K562 (cell line): ENCODE data around the gene DPEP2NB. TPM values are rescaled to one million over a fixed set of nuclear protein-coding genes. Genes with fewer than 3 reads are reported as not detected.

Experiments
- ATF7 ChIP-seq: fragments of 450-650 bp; IDR thresholded peaks from 2 replicates; pipeline ENCODE4 v1.7.1; 2014; ENCODE audit warnings: mild to moderate bottlenecking, moderate library complexity
- ESRRA ChIP-seq: fragments of 450-650 bp; IDR thresholded peaks from 2 replicates; pipeline ENCODE4 v1.6.1; 2014; ENCODE audit warnings: low read depth, mild to moderate bottlenecking, moderate library complexity, borderline replicate concordance
- GTF2F1 ChIP-seq: IDR thresholded peaks from 2 replicates; pipeline ENCODE4 v1.6.1; 2011; ENCODE audit warnings: low read depth, low read length, improper control_type of control experiment
- HMG20B ChIP-seq: fragments of 250-450 bp; sonication (Bioruptor Pico); IDR thresholded peaks from 2 replicates; pipeline ENCODE4 v1.5.0; 2021; ENCODE audit warnings: mild to moderate bottlenecking
- MCM3 ChIP-seq: fragments of 450-650 bp; IDR thresholded peaks from 2 replicates; pipeline ENCODE4 v1.6.1; 2016
- MEF2A ChIP-seq: IDR thresholded peaks from 2 replicates; pipeline ENCODE4 v1.6.1; 2011; ENCODE audit warnings: low read depth, mild to moderate bottlenecking, low read length, moderate library complexity; ENCODE audit not compliant: control insufficient read depth
- MEF2D ChIP-seq: conservative IDR thresholded peaks from 2 replicates; pipeline ENCODE4 v1.6.1; 2016; ENCODE audit warnings: low read depth, missing genetic modification characterization, missing compliant biosample characterization
- NFIC ChIP-seq: fragments of 450-650 bp; IDR thresholded peaks from 2 replicates; pipeline ENCODE4 v1.6.1; 2017; ENCODE audit warnings: mild to moderate bottlenecking, inconsistent platforms
- OTX1 ChIP-seq: fragments of 450-650 bp; formaldehyde crosslinking; IDR thresholded peaks from 2 replicates; pipeline ENCODE4 v1.4.0; 2022; ENCODE audit warnings: mild to moderate bottlenecking
- TBP ChIP-seq: optimal IDR thresholded peaks from 2 replicates; pipeline ENCODE3; 2011; ENCODE audit warnings: low read depth, low read length, improper control_type of control experiment
- TGIF2 ChIP-seq: sonication (generic); formaldehyde crosslinking; IDR thresholded peaks from 2 replicates; pipeline ENCODE4 v1.8.1; 2022; ENCODE audit warnings: mild to moderate bottlenecking, missing genetic modification reagents, moderate library complexity
- ZNF717 ChIP-seq: fragments of 250-450 bp; sonication (Bioruptor Pico); IDR thresholded peaks from 2 replicates; pipeline ENCODE4 v1.5.0; 2021
- polyA plus RNA-seq, 8 experiments: library from polyadenylated mRNA; depleted of rRNA in 4 of 8; stranded (reverse) in 5 of 8; unstranded in 3 of 8; fragments of >200 nt; fragmentation: Nextera tagmentation in 2 of 8; fragmentation: Illumina TruSeq in 1 of 8; extraction: Ambion mirVana in 2 of 8; extraction: Trizol in 1 of 8; gene quantifications; 2 replicates each; pipeline versions ENCODE4 v1.2.1 to v1.2.3, GENCODE V29; 2011 to 2014; ENCODE audit warnings: inconsistent platforms in 1 of 8, missing spikeins in 1 of 8
- total RNA-seq, 7 experiments: library from RNA; depleted of rRNA in 6 of 7; stranded (reverse); fragments of >200 nt in 6 of 7; fragmentation: Illumina TruSeq in 2 of 7; extraction: Trizol in 2 of 7; gene quantifications; 2 replicates each; pipeline versions ENCODE4 v1.2.1 to v1.2.3, GENCODE V29; 2011 to 2021; ENCODE audit warnings: low replicate concordance in 1 of 7
- TF ChIP-seq, protein P1 (sequence below): sonication (generic); formaldehyde crosslinking; IDR thresholded peaks from 2 replicates; pipeline ENCODE4 v1.8.1; 2023; ENCODE audit warnings: mild to moderate bottlenecking, missing genetic modification reagents
- TF ChIP-seq, protein P2 (sequence below): fragments of 450-650 bp; IDR thresholded peaks from 2 replicates; pipeline ENCODE4 v1.6.1; 2014; ENCODE audit warnings: low read depth, mild to moderate bottlenecking, moderate library complexity, borderline replicate concordance
- TF ChIP-seq, protein P3 (sequence below), 2 experiments: fragments of 450-650 bp; formaldehyde crosslinking in 1 of 2; IDR thresholded peaks; 2 replicates each; pipeline versions ENCODE4 v1.4.0 to v1.6.1; 2014 to 2020; ENCODE audit warnings: mild to moderate bottlenecking in 2 of 2, borderline replicate concordance in 1 of 2, low read depth in 1 of 2

Gene DPEP2NB
- total and polyA plus RNA-seq, 9 of the 15 experiments (the other 6 are each of a cell fraction or from before 2014, with no cell fraction given) = not detected

DNA sequence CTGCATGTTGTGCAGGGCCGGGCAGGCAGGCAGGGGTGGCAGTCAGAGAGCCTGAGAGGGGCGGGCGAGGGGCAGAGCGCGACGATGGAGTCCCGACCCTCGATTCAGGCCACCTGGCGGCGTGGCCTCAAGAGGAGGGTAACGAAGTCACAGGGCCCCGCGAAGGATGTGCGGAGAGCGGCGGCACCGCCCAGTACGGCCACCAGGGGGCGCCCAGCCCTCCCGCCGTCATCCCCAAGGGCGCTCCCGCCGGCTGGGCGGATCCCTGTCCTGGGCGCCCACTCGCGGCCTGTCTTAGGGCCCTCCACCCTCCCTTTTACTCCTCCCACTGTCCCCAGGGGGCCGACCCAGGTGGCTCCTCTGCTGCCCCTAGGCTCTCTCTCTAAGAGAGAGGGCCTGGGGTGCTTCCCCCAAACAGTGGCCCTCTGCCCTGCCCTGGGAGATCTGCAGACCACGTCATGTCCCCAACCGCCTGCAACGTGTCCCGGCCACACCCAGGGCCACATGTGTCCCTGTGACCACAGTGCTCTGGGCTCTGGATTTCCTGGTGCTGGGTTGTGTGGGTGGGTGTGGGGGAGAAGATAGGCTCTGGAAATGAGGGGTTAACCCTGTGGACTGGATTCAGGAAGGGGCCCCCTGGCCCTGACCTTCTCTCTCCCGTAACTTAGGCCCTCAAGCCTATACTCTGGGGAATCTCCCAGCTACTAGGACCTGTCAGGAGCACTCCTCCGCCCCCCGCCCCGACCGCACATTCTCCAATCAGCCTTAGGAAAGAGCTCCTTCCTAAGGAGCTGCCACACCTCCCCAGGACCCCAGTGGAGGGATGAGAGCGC is 22.3 kb downstream of the DPEP2NB start (continued):
- TF ChIP-seq, protein P1, sequence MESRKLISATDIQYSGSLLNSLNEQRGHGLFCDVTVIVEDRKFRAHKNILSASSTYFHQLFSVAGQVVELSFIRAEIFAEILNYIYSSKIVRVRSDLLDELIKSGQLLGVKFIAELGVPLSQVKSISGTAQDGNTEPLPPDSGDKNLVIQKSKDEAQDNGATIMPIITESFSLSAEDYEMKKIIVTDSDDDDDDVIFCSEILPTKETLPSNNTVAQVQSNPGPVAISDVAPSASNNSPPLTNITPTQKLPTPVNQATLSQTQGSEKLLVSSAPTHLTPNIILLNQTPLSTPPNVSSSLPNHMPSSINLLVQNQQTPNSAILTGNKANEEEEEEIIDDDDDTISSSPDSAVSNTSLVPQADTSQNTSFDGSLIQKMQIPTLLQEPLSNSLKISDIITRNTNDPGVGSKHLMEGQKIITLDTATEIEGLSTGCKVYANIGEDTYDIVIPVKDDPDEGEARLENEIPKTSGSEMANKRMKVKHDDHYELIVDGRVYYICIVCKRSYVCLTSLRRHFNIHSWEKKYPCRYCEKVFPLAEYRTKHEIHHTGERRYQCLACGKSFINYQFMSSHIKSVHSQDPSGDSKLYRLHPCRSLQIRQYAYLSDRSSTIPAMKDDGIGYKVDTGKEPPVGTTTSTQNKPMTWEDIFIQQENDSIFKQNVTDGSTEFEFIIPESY (CRISPR knock-in tag) = peak; percentile 73
- TF ChIP-seq ESRRA = peak; percentile 64; the same call in 1 of the 2 replicates
- TF ChIP-seq, protein P2, sequence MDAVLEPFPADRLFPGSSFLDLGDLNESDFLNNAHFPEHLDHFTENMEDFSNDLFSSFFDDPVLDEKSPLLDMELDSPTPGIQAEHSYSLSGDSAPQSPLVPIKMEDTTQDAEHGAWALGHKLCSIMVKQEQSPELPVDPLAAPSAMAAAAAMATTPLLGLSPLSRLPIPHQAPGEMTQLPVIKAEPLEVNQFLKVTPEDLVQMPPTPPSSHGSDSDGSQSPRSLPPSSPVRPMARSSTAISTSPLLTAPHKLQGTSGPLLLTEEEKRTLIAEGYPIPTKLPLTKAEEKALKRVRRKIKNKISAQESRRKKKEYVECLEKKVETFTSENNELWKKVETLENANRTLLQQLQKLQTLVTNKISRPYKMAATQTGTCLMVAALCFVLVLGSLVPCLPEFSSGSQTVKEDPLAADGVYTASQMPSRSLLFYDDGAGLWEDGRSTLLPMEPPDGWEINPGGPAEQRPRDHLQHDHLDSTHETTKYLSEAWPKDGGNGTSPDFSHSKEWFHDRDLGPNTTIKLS = peak; percentile 98
- no peak for TF ChIP-seq MEF2A
- TF ChIP-seq NFIC = peak; percentile 37; the same call in 1 of the 2 replicates
- TF ChIP-seq OTX1 (CRISPR knock-in tag) = 0 out of 2 replicates have a peak, but pooled peaks have one; percentile 60
- no peak for TF ChIP-seq ZNF717 (CRISPR knock-in tag)
- TF ChIP-seq TBP = peak; percentile 17
- peak; percentile 87; the same call in 1 of the 2 replicates for TF ChIP-seq TGIF2 (CRISPR knock-in tag)
- TF ChIP-seq MCM3 = no peak
- peak; percentile 90 for TF ChIP-seq ATF7
- TF ChIP-seq, protein P3, sequence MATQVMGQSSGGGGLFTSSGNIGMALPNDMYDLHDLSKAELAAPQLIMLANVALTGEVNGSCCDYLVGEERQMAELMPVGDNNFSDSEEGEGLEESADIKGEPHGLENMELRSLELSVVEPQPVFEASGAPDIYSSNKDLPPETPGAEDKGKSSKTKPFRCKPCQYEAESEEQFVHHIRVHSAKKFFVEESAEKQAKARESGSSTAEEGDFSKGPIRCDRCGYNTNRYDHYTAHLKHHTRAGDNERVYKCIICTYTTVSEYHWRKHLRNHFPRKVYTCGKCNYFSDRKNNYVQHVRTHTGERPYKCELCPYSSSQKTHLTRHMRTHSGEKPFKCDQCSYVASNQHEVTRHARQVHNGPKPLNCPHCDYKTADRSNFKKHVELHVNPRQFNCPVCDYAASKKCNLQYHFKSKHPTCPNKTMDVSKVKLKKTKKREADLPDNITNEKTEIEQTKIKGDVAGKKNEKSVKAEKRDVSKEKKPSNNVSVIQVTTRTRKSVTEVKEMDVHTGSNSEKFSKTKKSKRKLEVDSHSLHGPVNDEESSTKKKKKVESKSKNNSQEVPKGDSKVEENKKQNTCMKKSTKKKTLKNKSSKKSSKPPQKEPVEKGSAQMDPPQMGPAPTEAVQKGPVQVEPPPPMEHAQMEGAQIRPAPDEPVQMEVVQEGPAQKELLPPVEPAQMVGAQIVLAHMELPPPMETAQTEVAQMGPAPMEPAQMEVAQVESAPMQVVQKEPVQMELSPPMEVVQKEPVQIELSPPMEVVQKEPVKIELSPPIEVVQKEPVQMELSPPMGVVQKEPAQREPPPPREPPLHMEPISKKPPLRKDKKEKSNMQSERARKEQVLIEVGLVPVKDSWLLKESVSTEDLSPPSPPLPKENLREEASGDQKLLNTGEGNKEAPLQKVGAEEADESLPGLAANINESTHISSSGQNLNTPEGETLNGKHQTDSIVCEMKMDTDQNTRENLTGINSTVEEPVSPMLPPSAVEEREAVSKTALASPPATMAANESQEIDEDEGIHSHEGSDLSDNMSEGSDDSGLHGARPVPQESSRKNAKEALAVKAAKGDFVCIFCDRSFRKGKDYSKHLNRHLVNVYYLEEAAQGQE (IDR thresholded peaks at IDR 0.05; ENCODE audit: borderline replicate concordance) = peak; percentile 89
- TF ChIP-seq, protein P3 (CRISPR knock-in tag; IDR thresholded peaks at IDR 0.05; ENCODE audit: low read depth) = peak; percentile 79
- no peak for TF ChIP-seq HMG20B (CRISPR knock-in tag)
- TF ChIP-seq GTF2F1 = no peak
- peak; percentile 17; the same call in 1 of the 2 replicates for TF ChIP-seq MEF2D (tag)
